HUES48 (cell line): Measurements from ENCODE around the gene USP15.

ENCODE experiments used
- H3K27ac ChIP-seq: one replicate; pipeline ENCODE4 v1.7.0; 2013; ENCODE audit warnings: low read depth, low read length, inconsistent platforms
- H3K27me3 ChIP-seq: 2 replicates; pipeline ENCODE4 v1.6.1; 2013; ENCODE audit warnings: mild to moderate bottlenecking, low read length; ENCODE audit not compliant: control insufficient read depth, insufficient read depth
- H3K36me3 ChIP-seq: 2 replicates; pipeline ENCODE4 v1.6.1; 2013; ENCODE audit warnings: low read length; ENCODE audit not compliant: control insufficient read depth, insufficient read depth
- H3K4me1 ChIP-seq: 2 replicates; pipeline ENCODE4 v1.6.1; 2013; ENCODE audit warnings: mild to moderate bottlenecking, low read length; ENCODE audit not compliant: control insufficient read depth, insufficient read depth
- H3K4me3 ChIP-seq: 2 replicates; pipeline ENCODE4 v1.5.1; 2013; ENCODE audit warnings: mild to moderate bottlenecking, low read depth, low read length
- H3K9ac ChIP-seq: 2 replicates; pipeline ENCODE4 v1.6.1; 2013; ENCODE audit warnings: mild to moderate bottlenecking, low read depth, low read length, moderate library complexity
- H3K9me3 ChIP-seq: 2 replicates; pipeline ENCODE4 v1.6.1; 2013; ENCODE audit warnings: low read length; ENCODE audit not compliant: control insufficient read depth, insufficient read depth

The USP15 gene

DNA sequence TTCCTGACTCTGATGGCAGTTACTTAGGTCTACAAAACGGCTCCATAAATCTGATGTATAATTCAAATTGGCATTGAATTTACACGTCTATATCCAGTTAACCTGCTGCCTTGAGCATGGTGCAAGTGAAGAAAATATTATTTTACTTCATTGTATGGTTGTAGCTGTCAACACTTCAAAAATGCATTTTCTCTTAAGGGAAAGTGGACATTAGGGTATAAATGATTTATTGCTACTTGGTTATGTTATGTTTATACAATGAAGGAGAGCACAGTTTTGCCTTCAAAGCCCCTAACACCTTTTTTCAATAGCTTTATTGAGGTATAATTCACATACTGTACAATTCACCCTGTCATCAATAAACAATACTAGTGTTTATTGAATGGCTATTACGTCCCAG, 2.0 kb upstream of the USP15 start:
- Histone ChIP-seq H3K9me3 (no peaks in the 10 kb centered on the region), H3K9ac (no peak overlapping the region), H3K27ac (no peak overlapping the region), H3K4me3 (no peak overlapping the region), H3K27me3 (no peaks in the 10 kb centered on the region), H3K4me1 (peaks cover 13% of the 10 kb centered on the region; the same call in 1 of the 2 replicates), H3K36me3 (no peaks in the 10 kb centered on the region)

DNA sequence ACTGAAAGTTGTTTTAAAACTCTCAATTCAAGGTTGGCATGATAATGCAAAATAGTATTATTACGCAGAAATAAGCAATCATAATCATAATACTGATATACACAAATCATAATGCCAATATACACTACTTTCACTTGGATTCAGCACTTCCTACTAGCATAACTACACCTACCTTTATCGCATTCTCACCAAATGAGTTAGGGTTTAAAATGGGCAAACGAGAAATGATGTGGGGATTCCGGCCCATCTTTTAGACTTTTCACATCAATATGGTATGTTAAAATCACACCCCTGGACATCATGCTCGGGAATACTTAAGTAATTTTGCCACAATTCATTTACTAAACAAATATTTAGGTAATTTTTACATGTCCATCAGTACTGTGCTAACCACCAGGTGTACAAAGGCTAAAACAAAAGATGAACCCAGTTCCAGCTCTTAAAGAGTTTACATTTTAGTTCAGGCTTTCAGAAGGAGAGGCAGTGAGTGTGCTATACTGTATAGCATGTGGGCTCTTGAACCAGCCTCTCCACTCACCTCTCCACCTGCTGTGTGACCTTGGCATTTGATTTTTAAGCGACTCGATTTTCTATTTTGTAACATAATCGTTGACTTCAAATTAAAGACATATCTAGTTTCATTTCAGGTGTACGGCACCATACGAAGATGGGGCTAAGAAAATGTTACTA, 1.1 kb upstream of the USP15 start:
- peaks cover 13% of the 10 kb centered on the region; the same call in 1 of the 2 replicates for H3K4me1 ChIP-seq
- H3K27ac ChIP-seq = peak overlapping the region; percentile 78
- peak overlapping the region; percentile 54 for H3K9ac ChIP-seq
- no peaks in the 10 kb centered on the region for H3K9me3 ChIP-seq
- H3K36me3 ChIP-seq = no peaks in the 10 kb centered on the region
- no peaks in the 10 kb centered on the region for H3K27me3 ChIP-seq
- H3K4me3 ChIP-seq = peak overlapping the region; percentile 94

DNA sequence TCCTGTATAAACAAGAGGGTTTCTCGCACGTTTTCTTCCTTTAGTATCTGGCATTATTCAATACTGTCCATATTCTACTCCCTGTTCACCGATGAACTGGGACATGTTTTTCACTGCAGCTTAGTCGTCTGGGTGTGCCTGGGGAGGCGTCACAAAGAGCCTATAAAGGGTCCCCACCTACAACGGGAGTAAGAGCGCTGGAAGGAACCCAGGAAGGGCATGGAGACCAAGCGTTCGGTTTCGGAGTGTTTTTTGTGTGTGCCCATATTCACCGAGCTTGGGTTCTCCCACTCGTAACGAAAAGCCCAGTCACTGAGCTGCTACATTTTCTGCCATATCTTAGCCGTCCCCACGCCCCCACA, 592 bp upstream of the USP15 start:
- Histone ChIP-seq H3K4me3 (peak overlapping the region; percentile 94), H3K9me3 (no peaks in the 10 kb centered on the region), H3K27me3 (no peaks in the 10 kb centered on the region), H3K9ac (peak overlapping the region; percentile 54), H3K36me3 (no peaks in the 10 kb centered on the region), H3K4me1 (peaks cover 13% of the 10 kb centered on the region; the same call in 1 of the 2 replicates), H3K27ac (peak overlapping the region; percentile 78)

DNA sequence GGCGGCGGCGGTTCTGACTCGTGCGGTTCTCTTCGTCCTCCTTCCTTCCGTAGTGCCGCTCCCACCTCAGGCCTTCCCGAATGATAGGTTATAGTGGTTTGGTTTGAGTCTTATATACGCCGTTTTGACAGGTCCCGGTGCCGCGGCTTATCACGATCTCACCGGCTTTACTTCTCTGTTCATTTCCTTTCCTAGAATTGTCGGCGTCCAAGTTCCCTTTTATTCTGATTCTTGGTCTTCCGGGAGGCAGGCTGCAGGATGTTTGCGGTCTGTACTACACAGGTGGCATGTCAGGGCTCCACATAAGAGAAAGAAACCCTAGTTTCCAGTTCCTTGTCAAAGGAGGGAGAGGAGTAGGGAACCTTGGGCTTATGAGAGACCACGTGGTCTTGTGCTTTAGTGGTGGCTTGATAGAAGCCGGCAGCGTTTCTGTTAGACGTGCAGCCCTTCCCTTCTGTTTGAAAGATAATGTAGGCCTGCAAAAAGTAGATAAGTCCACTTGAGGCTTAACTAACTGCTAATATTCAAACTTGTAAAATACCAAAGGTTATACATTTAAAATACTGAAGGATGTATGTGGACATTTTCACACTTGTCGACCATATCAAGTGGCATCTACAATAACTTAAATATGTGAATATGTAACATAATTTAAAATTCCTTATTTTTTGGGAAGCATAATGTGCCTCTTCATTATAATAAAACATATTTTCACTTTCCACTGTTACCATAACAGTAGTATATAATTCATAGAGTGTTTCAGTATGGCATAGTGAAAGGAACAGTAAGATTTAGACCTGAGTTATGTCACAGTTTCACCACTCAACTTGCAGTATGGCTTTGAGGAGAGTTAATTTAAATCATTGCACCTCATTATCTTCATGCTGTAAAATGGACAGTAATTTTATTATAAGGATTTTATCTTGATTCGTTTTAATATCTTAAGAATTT, 804 bp downstream of the USP15 start:
- H3K9ac ChIP-seq = peak overlapping the region; percentile 48
- H3K4me1 ChIP-seq = peaks cover 13% of the 10 kb centered on the region; the same call in 1 of the 2 replicates
- no peaks in the 10 kb centered on the region for H3K36me3 ChIP-seq
- no peaks in the 10 kb centered on the region for H3K27me3 ChIP-seq
- no peaks in the 10 kb centered on the region for H3K9me3 ChIP-seq
- H3K27ac ChIP-seq = peak overlapping the region; percentile 60
- peak overlapping the region; percentile 94 for H3K4me3 ChIP-seq

DNA sequence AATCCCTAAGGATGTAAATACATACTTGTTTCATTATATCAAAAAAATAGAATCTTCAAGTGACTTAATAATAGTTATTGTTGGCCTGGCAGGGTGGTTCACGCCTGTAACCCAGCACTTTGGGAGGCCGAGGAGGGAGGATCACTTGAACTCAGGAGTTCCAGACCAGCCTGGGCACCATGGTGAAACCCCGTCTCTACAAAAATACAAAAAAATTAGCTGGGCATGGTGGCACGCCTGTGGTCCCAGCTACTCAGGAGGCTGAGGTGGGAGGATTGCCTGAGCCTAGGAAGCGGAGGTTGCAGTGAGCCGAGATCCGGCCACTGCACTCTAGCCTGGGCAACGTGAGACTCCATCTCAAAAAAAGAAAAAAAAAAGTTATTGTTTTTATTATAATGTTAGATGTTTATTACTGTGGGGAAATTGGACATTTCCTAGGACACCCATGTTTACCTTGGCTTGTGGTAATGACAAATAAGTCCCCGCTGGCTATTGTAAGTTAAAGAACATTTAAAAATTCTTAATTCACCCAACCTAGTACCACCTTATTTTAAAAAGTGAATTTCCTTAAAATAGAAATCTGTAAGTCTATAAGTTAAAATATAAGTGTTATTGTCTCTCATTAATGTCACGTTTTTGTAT, 1.8 kb downstream of the USP15 start:
- Histone ChIP-seq H3K4me3 (peak overlapping the region; percentile 94), H3K4me1 (peaks cover 13% of the 10 kb centered on the region; the same call in 1 of the 2 replicates), H3K27ac (no peak overlapping the region), H3K36me3 (no peaks in the 10 kb centered on the region), H3K9me3 (no peaks in the 10 kb centered on the region), H3K9ac (no peak overlapping the region), H3K27me3 (no peaks in the 10 kb centered on the region)

DNA sequence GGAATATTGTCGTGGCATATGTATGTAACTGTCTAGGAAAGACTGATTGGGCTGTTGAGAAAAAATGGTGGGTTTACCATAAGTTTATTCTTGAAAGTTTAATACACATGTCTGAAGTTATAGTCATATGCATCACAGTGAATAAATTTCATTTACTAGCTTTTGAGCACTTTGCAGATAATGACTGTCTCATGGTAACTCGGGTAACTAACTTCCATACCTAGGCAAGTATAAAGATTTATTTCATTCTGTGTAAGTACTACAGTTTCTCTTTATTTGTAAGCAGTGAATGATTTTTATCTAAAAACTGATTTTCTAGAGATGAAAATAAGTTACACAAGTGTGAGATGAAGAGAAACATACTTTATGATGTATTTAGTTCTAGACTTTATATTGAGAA, 3.0 kb downstream of the USP15 start:
- Histone ChIP-seq H3K27ac (no peak overlapping the region), H3K36me3 (no peaks in the 10 kb centered on the region), H3K27me3 (no peaks in the 10 kb centered on the region), H3K9me3 (no peaks in the 10 kb centered on the region), H3K4me1 (peaks cover 6% of the 10 kb centered on the region; the same call in 1 of the 2 replicates), H3K4me3 (no peak overlapping the region), H3K9ac (no peak overlapping the region)

DNA sequence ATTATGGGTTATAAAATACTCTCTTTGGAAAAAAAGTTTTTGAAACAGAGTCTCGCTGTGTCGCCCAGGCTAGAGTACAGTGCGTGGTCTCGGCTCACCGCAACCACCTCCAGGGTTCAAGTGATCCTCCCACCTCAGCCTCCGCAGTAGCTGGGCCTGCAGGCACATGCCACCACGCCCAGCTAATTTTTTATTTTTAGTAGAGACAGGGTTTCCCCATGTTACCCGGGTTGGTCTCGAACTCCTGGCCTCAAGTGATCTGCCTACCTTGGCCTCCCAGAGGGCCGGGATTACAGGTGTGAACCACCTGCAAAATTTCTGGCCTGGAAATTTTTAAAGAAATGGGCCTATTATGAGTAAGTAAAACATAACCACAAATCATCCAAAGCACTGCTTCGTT, 3.8 kb downstream of the USP15 start:
- H3K9me3 ChIP-seq = no peaks in the 10 kb centered on the region
- H3K4me1 ChIP-seq = peaks cover 2% of the 10 kb centered on the region; the same call in 1 of the 2 replicates
- H3K27ac ChIP-seq = no peak overlapping the region
- H3K9ac ChIP-seq = no peak overlapping the region
- H3K27me3 ChIP-seq = no peaks in the 10 kb centered on the region
- H3K36me3 ChIP-seq = no peaks in the 10 kb centered on the region
- no peak overlapping the region for H3K4me3 ChIP-seq

DNA sequence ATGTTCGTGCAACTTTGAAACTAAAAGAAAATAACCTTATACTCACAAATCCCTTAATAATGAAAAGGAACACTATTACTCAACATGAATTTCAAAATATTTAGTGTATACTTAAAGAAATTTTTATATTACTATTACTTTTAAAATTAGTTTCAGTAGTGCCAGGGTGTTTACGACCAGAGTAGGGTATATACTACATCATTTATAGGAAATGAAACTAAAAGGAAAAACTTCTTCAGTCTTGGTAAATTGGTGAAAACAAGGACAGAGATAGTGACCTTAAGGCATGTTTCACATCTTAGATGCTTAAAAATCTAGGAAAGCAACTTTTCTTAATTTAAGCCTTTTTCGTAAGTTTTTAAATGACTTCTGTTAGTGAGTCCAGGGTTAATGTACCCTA, 4.5 kb downstream of the USP15 start:
- no peaks in the 10 kb centered on the region for H3K9me3 ChIP-seq
- H3K36me3 ChIP-seq = no peaks in the 10 kb centered on the region
- H3K27ac ChIP-seq = no peak overlapping the region
- no peaks in the 10 kb centered on the region; the same call in 1 of the 2 replicates for H3K4me1 ChIP-seq
- H3K9ac ChIP-seq = no peak overlapping the region
- H3K4me3 ChIP-seq = no peak overlapping the region
- no peaks in the 10 kb centered on the region for H3K27me3 ChIP-seq

DNA sequence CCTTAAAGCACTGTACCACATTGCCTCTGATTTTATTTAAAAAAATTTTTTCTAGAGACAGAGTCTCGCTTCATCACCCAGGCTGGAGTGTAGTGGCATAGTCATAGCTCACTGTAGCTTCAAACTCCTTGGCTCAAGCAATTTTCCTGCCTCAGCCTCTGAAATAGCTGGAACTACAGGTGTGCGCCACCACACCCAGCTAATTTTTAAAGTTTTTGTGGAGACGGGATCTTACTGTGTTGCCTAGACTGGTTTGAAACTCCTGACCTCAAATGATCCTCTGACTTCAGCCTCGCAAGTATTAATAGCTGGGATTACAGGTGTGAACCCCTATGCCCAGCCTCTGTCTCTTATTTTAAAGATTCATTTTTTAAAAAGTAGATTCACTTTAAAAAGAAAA, 5.3 kb downstream of the USP15 start:
- Histone ChIP-seq H3K27me3 (no peaks in the 10 kb centered on the region), H3K4me1 (no peaks in the 10 kb centered on the region; the same call in 1 of the 2 replicates), H3K9ac (no peak overlapping the region), H3K4me3 (no peak overlapping the region), H3K9me3 (no peaks in the 10 kb centered on the region), H3K36me3 (no peaks in the 10 kb centered on the region), H3K27ac (no peak overlapping the region)

DNA sequence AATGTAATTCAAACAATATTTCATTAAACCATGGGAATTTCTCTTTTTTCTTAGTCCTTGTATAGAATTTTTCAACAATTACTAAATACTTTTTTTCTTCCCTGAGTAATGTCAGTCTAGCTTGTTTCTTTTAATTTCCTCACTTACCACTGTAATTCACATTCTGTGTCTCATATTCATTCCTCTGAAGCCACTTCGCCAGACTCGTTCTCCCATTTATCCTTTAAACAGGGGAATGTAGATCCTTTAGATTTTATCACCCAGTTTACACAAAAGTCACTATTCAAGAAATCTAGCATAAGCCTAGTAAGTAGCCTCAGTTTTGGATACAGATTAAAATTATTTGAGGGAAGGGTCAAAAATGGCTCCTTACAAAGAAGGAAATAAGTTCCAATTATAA, 6.8 kb downstream of the USP15 start:
- no peaks in the 10 kb centered on the region for H3K4me1 ChIP-seq
- H3K27me3 ChIP-seq = no peaks in the 10 kb centered on the region
- H3K9me3 ChIP-seq = no peaks in the 10 kb centered on the region
- no peak overlapping the region for H3K27ac ChIP-seq
- no peaks in the 10 kb centered on the region for H3K36me3 ChIP-seq
- H3K4me3 ChIP-seq = no peak overlapping the region
- no peak overlapping the region for H3K9ac ChIP-seq
